ENCODE data around the gene CFAP74. TPM values are rescaled to one million over a fixed set of nuclear protein-coding genes. Genes with fewer than 3 reads are reported as not detected.

CFAP74 gene
- total RNA-seq, 1 experiment from 2014 or later, result not detected

- intact Hi-C loops (cut with micrococcal nuclease), result no loop called here
- Mint-ChIP-seq H3K27ac (ENCODE audit: low read depth, unreplicated experiment) (no peak overlapping the region), H3K36me3 (ENCODE audit: insufficient read depth, unreplicated experiment) (peaks cover 4% of the 10 kb centered on the region), H3K4me1 (ENCODE audit: insufficient read depth, unreplicated experiment) (peaks cover 11% of the 10 kb centered on the region), H3K27me3 (ENCODE audit: insufficient read depth, unreplicated experiment) (no peaks in the 10 kb centered on the region), H3K9me3 (ENCODE audit: unreplicated experiment) (no peaks in the 10 kb centered on the region), H3K4me3 (ENCODE audit: unreplicated experiment) (peak overlapping the region; percentile 72)
- DNase-seq (ENCODE audit: unreplicated experiment), result peak; percentile 30
- peak; percentile 18 for TF ChIP-seq CTCF (IDR thresholded peaks at IDR 0.05; ENCODE audit: unreplicated experiment)
- ChIA-PET CTCF (interaction anchor here (0.5 to 1.5 kb wide), 9 partner anchors 10 to 585 kb away, joined by 3 to 15 read pairs (median 3); partner anchors contain the start of gene FAAP20), POLR2A (no interaction called here)
- BruUV-seq (replicated peaks), result no TSS peak
Measured at GRCh38 chr1:2049225-2049717, 45.7 kb upstream of the CFAP74 start.

- peak overlapping the region; percentile 63 for H3K4me3 Mint-ChIP-seq (ENCODE audit: unreplicated experiment)
- intact Hi-C loops (cut with micrococcal nuclease), result no loop called here
- POLR2A ChIA-PET, result no interaction called here
- H3K4me1 Mint-ChIP-seq (ENCODE audit: insufficient read depth, unreplicated experiment), result peaks cover 11% of the 10 kb centered on the region
- H3K36me3 Mint-ChIP-seq (ENCODE audit: insufficient read depth, unreplicated experiment), result peaks cover 11% of the 10 kb centered on the region
- H3K27me3 Mint-ChIP-seq (ENCODE audit: insufficient read depth, unreplicated experiment), result no peaks in the 10 kb centered on the region
- BruUV-seq (replicated peaks), result no TSS peak
- DNase-seq (ENCODE audit: unreplicated experiment), result no peak
- H3K9me3 Mint-ChIP-seq (ENCODE audit: unreplicated experiment), result no peaks in the 10 kb centered on the region
- no peak for TF ChIP-seq CTCF (IDR thresholded peaks at IDR 0.05; ENCODE audit: unreplicated experiment)
- no peak overlapping the region for H3K27ac Mint-ChIP-seq (ENCODE audit: low read depth, unreplicated experiment)
- CTCF ChIA-PET, result interaction anchor here (0.7 to 1.5 kb wide), 8 partner anchors 9 to 584 kb away, joined by 3 to 15 read pairs (median 3); partner anchors contain the start of gene FAAP20
Measured at GRCh38 chr1:2047749-2048729, 44.5 kb upstream of the CFAP74 start.

GRCh38 chr1:2046953-2047748 lies 43.6 kb upstream of the CFAP74 start:
- Mint-ChIP-seq H3K27me3 (ENCODE audit: insufficient read depth, unreplicated experiment) (no peaks in the 10 kb centered on the region), H3K4me3 (ENCODE audit: unreplicated experiment) (no peak overlapping the region), H3K36me3 (ENCODE audit: insufficient read depth, unreplicated experiment) (peaks cover 11% of the 10 kb centered on the region), H3K9me3 (ENCODE audit: unreplicated experiment) (no peaks in the 10 kb centered on the region), H3K4me1 (ENCODE audit: insufficient read depth, unreplicated experiment) (peaks cover 5% of the 10 kb centered on the region), H3K27ac (ENCODE audit: low read depth, unreplicated experiment) (no peak overlapping the region)
- no TSS peak for BruUV-seq (replicated peaks)
- CTCF ChIA-PET, result interaction anchor here (0.6 to 5.2 kb wide), 16 partner anchors 8 to 1029 kb away, joined by 3 to 129 read pairs (median 4); no protein-coding TSS in a partner anchor
- TF ChIP-seq CTCF (IDR thresholded peaks at IDR 0.05; ENCODE audit: unreplicated experiment), result no peak
- intact Hi-C loops (cut with micrococcal nuclease), result loop anchor here (1.0 kb wide), 2 partner anchors 87 to 103 kb away; no protein-coding TSS in a partner anchor
- POLR2A ChIA-PET, result no interaction called here
- no peak for DNase-seq (ENCODE audit: unreplicated experiment)

All from MCF 10A (cell line).